SU-DHL-6 (cell line): ENCODE measurements around the gene FAF2.

Experiments used
- H2AFZ ChIP-seq: fragments of 200-600 bp; sonication (generic); 2 replicates; pipeline ENCODE4 v1.6.1; 2014; ENCODE audit warnings: low read depth, mild to moderate bottlenecking, moderate library complexity, mixed read lengths, antibody characterized with exemption, low read length; ENCODE audit not compliant: severe bottlenecking
- H3F3A ChIP-seq: fragments of 200-600 bp; shearing (Covaris generic); 2 replicates; pipeline ENCODE4 v1.6.0; 2016; ENCODE audit warnings: antibody characterized with exemption, mild to moderate bottlenecking; ENCODE audit not compliant: insufficient read depth
- H3K27ac ChIP-seq: fragments of 200-600 bp; sonication (generic); 2 replicates; pipeline ENCODE4 v1.5.1; 2016; ENCODE audit warnings: low read depth, mild to moderate bottlenecking, low read length, moderate library complexity, mixed read lengths
- H3K27me3 ChIP-seq: fragments of 200-600 bp; sonication (generic), shearing (Covaris generic); 2 replicates; pipeline ENCODE4 v1.6.0; 2014; ENCODE audit warnings: mild to moderate bottlenecking, low read length
- H3K36me3 ChIP-seq: fragments of 200-600 bp; sonication (generic); 2 replicates; pipeline ENCODE4 v1.6.1; 2014; ENCODE audit warnings: mild to moderate bottlenecking, low read length, mixed read lengths
- H3K4me2 ChIP-seq: fragments of 300-600, 200-600 bp; shearing (Covaris generic), sonication (generic); 2 replicates; pipeline ENCODE4 v1.6.0; 2014; ENCODE audit warnings: low read length, low read depth, mild to moderate bottlenecking; ENCODE audit not compliant: poor library complexity, severe bottlenecking
- H3K4me3 ChIP-seq: fragments of 200-600 bp; sonication (generic); 2 replicates; pipeline ENCODE4 v1.5.1; 2014; ENCODE audit warnings: antibody characterized with exemption, low read length, mild to moderate bottlenecking, mixed read lengths; ENCODE audit not compliant: insufficient read depth, poor library complexity, severe bottlenecking
- H3K79me2 ChIP-seq: fragments of 200-600 bp; sonication (generic); 2 replicates; pipeline ENCODE4 v1.6.1; 2014; ENCODE audit warnings: mild to moderate bottlenecking, low read length, moderate library complexity; ENCODE audit not compliant: insufficient read depth
- H3K9ac ChIP-seq: fragments of 200-600 bp; sonication (generic); 2 replicates; pipeline ENCODE4 v1.7.0; 2014; ENCODE audit warnings: mild to moderate bottlenecking, low read length
- H3K9me2 ChIP-seq: fragments of 200-600 bp; sonication (generic); replicated peaks from 2 replicates; pipeline ENCODE4 v1.6.1; 2014; ENCODE audit warnings: low read length; ENCODE audit not compliant: insufficient read depth
- H3K9me3 ChIP-seq: fragments of 200-600 bp; sonication (generic); 2 replicates; pipeline ENCODE4 v1.6.1; 2014; ENCODE audit warnings: low read length, mixed read lengths; ENCODE audit not compliant: insufficient read depth
- H4K20me1 ChIP-seq: fragments of 200-600 bp; sonication (generic); 2 replicates; pipeline ENCODE4 v1.6.1; 2014; ENCODE audit warnings: low read depth, mild to moderate bottlenecking, antibody characterized with exemption, low read length, moderate library complexity, mixed read lengths
- EZH2phosphoT487 ChIP-seq: fragments of 200-600 bp; sonication (generic), shearing (Covaris generic); conservative IDR thresholded peaks from 2 replicates; pipeline ENCODE4 v1.6.1; 2018; ENCODE audit warnings: mild to moderate bottlenecking, antibody characterized with exemption, low read length, moderate library complexity, mixed read lengths
- TF ChIP-seq, protein P1 (sequence below): fragments of 200-600 bp; sonication (generic); IDR thresholded peaks from one replicate; pipeline ENCODE4 v1.5.1; 2017; ENCODE audit warnings: antibody characterized with exemption, mild to moderate bottlenecking, low read length, moderate library complexity; ENCODE audit not compliant: insufficient read depth, poor library complexity, severe bottlenecking

FAF2 gene

DNA sequence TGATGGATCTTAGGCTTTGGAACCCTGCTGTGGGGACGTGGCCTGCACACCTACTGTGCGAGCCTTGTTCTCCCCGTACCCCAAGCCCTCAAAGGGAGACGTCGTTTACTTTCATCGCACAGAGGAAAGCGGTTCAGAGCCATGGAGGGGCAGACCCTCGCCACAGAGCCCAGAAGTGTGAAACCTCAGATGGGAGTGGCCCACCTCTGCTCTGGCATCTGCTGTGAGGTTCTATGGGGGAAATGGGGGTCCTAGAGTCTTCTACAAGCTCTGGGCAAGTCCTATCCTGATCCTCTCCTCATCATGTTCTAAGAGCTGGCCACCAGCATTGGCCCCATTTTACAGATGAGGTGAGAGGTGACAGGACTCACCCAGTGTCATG, 92.8 kb downstream of the FAF2 start:
- Histone ChIP-seq H3K9ac (no peak overlapping the region), H3K9me3 (no peaks in the 10 kb centered on the region), H3K79me2 (peaks cover 5% of the 10 kb centered on the region), H3F3A (peaks cover 11% of the 10 kb centered on the region), H4K20me1 (no peaks in the 10 kb centered on the region), H3K4me3 (no peak overlapping the region), H3K27me3 (no peaks in the 10 kb centered on the region), H3K9me2 (no peaks in the 10 kb centered on the region), H3K27ac (no peak overlapping the region), H3K4me2 (no peak overlapping the region), H2AFZ (no peak overlapping the region), H3K36me3 (no peaks in the 10 kb centered on the region)
- no peak for TF ChIP-seq EZH2phosphoT487
- TF ChIP-seq, protein P1, sequence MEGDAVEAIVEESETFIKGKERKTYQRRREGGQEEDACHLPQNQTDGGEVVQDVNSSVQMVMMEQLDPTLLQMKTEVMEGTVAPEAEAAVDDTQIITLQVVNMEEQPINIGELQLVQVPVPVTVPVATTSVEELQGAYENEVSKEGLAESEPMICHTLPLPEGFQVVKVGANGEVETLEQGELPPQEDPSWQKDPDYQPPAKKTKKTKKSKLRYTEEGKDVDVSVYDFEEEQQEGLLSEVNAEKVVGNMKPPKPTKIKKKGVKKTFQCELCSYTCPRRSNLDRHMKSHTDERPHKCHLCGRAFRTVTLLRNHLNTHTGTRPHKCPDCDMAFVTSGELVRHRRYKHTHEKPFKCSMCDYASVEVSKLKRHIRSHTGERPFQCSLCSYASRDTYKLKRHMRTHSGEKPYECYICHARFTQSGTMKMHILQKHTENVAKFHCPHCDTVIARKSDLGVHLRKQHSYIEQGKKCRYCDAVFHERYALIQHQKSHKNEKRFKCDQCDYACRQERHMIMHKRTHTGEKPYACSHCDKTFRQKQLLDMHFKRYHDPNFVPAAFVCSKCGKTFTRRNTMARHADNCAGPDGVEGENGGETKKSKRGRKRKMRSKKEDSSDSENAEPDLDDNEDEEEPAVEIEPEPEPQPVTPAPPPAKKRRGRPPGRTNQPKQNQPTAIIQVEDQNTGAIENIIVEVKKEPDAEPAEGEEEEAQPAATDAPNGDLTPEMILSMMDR = no peak

DNA sequence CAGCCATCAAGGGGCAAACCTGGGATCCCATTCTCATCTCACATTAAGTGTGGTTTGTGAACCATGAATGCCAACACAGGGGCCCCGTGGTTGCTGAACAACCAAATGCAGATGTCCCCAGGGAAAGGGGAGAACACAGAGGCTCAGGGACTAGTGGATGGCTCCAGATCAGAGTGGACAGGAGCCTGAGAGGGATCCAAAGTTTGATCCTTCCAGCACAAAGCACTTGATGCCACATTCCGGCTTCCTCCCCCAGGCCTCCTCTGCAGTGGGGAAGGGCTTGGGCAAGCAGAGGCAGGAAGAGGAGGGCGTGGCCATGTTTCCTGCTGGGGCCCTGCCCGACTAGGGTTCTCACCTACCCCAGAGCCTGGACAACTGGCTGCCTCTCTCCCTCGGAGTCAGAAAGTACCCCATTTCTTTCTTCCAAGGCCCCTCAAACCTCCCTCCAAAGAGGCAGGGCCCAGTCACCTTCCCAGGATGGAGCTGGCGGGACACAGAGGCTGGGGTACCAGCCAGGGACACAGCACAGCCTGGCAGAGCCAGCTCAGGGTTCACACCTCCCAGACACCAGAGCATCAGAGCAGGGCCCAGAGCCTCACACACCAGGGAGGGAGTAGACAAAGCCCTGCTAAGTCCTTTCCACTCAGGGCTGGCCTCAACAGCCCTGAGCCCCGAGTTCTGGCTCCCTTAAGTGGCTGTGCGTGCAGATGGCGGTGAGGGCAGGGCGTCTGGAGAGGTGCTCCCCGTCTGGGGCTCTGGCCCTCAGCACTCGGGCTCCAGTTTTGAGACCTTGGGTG, 93.4 kb downstream of the FAF2 start:
- no peak overlapping the region for H2AFZ ChIP-seq
- H3K9me2 ChIP-seq = no peaks in the 10 kb centered on the region
- no peak overlapping the region for H3K27ac ChIP-seq
- no peaks in the 10 kb centered on the region; the same call in 1 of the 2 replicates for H3K79me2 ChIP-seq
- no peaks in the 10 kb centered on the region for H4K20me1 ChIP-seq
- H3F3A ChIP-seq = peaks cover 11% of the 10 kb centered on the region
- TF ChIP-seq, protein P1 = no peak
- TF ChIP-seq EZH2phosphoT487 = no peak
- no peaks in the 10 kb centered on the region for H3K36me3 ChIP-seq
- no peaks in the 10 kb centered on the region for H3K27me3 ChIP-seq
- no peak overlapping the region for H3K9ac ChIP-seq
- H3K9me3 ChIP-seq = no peaks in the 10 kb centered on the region
- H3K4me2 ChIP-seq = no peak overlapping the region
- no peak overlapping the region for H3K4me3 ChIP-seq

DNA sequence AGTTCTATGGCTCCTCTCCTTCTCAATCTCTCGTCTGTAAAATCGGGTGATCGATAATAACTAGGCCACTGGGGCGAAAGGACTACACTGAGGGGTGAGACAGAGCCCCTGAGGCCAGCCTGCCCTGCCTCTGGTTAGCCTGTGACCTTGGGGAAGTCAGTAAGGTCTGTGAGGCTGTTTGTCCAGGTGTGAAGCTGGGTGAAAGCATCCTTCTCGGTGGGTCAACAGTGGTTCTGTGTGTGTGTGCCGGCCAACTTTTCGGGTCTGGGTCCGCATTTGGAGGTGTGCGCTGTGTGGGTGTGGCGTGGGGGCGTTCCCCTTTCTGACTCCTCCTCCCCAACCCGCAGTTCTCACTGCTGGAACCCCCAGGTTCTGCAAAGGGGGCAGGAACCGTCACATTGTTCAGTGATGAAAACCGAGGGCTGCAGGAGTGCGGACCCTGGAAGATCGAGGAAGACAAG, 94.0 kb downstream of the FAF2 start:
- Histone ChIP-seq H3K9me3 (no peaks in the 10 kb centered on the region), H3K4me2 (peak overlapping the region; percentile 64), H3K9me2 (no peaks in the 10 kb centered on the region), H3K27me3 (no peaks in the 10 kb centered on the region), H3K9ac (peak overlapping the region; percentile 66; the same call in 1 of the 2 replicates), H3K36me3 (no peaks in the 10 kb centered on the region), H3F3A (peaks cover 11% of the 10 kb centered on the region), H3K79me2 (no peaks in the 10 kb centered on the region), H3K27ac (no peak overlapping the region), H3K4me3 (peak overlapping the region; percentile 58), H2AFZ (no peak overlapping the region), H4K20me1 (no peaks in the 10 kb centered on the region)
- no peak for TF ChIP-seq EZH2phosphoT487
- TF ChIP-seq, protein P1 = no peak
